BLaER1 (cell line): ENCODE measurements around the gene RAMACL.

Experiments
- H3K27ac ChIP-seq: shearing (Covaris generic); formaldehyde crosslinking; 2 replicates; pipeline ENCODE4 v1.8.1; 2022
- H3K27me3 ChIP-seq: shearing (Covaris generic); formaldehyde crosslinking; 2 replicates; pipeline ENCODE4 v1.8.1; 2022
- H3K36me3 ChIP-seq: shearing (Covaris generic); formaldehyde crosslinking; 2 replicates; pipeline ENCODE4 v1.8.1; 2022
- H3K4me1 ChIP-seq: shearing (Covaris generic); formaldehyde crosslinking; 2 replicates; pipeline ENCODE4 v1.8.1; 2022
- H3K4me2 ChIP-seq: shearing (Covaris generic); formaldehyde crosslinking; 2 replicates; pipeline ENCODE4 v1.8.1; 2022
- H3K4me3 ChIP-seq: shearing (Covaris generic); formaldehyde crosslinking; 2 replicates; pipeline ENCODE4 v1.8.1; 2022
- H3K9ac ChIP-seq: shearing (Covaris generic); formaldehyde crosslinking; 2 replicates; pipeline ENCODE4 v1.8.1; 2022
- H3K9me3 ChIP-seq: shearing (Covaris generic); formaldehyde crosslinking; 2 replicates; pipeline ENCODE4 v1.8.1; 2022
- H4K20me1 ChIP-seq: shearing (Covaris generic); formaldehyde crosslinking; 2 replicates; pipeline ENCODE4 v1.8.1; 2022
- Cebpa-rat ChIP-seq: shearing (Covaris generic); IDR thresholded peaks from 2 replicates; pipeline ENCODE4 v1.8.1; 2022

The RAMACL gene

DNA sequence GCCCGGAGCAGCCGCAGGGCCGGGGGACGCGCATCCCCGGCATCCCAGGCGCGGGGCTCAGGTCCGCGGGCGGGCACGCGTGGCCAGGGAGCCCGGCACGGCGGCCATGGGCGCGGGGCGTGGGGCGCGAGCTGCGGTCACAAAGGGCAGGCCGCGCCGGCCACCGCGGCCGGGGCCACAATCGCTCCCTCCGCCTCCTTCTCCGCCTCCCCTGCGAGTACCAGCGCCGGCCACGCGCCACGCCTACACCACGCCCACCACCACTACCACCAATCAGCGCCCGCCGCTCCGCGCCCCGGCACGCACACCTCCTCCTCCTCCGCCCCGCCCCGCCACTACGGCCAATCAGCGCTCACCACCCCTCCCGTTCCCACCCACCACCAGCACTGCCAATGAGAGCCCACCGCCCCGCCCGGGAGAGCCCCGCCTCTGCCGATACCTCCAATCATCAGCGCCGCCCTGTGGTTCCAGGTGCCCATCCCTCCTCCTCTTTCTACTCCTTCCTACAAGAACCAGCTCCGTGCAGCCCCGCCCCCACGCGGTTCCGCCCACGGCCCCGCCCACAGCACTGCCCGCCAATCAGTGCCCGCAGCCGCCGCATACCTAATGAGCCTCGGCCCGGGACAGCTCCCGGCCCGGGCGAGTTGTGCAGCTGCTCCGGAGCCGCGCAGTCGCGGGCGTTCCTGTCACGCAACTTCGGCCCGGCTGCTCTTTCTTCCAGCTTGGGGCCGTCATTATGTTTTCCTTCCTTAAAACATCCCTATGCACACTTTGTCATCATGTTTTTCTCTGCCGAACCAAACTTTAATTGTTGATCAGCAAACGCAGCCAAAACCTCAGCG is 40.8 kb upstream of the RAMACL start, which contains the start of gene RPS6KA2:
Gene RPS6KA2, minus strand, starts transcription at position 219 of the 842 bp plus-strand sequence. CDS start 232 bp downstream, outside the sequence.
- Histone ChIP-seq H3K4me2 (peak within 1 kb of the TSS; percentile 100), H3K9ac (peak within 1 kb of the TSS; percentile 77), H3K27me3 (peaks cover 24% of the 10 kb centered on the region), H3K36me3 (no peaks in the 10 kb centered on the region), H3K4me1 (peaks cover 47% of the 10 kb centered on the region), H3K27ac (peak within 1 kb of the TSS; percentile 86), H4K20me1 (peaks cover 16% of the 10 kb centered on the region; the same call in 1 of the 2 replicates), H3K9me3 (no peaks in the 10 kb centered on the region), H3K4me3 (peak within 1 kb of the TSS; percentile 85)
- no peak for TF ChIP-seq Cebpa-rat

DNA sequence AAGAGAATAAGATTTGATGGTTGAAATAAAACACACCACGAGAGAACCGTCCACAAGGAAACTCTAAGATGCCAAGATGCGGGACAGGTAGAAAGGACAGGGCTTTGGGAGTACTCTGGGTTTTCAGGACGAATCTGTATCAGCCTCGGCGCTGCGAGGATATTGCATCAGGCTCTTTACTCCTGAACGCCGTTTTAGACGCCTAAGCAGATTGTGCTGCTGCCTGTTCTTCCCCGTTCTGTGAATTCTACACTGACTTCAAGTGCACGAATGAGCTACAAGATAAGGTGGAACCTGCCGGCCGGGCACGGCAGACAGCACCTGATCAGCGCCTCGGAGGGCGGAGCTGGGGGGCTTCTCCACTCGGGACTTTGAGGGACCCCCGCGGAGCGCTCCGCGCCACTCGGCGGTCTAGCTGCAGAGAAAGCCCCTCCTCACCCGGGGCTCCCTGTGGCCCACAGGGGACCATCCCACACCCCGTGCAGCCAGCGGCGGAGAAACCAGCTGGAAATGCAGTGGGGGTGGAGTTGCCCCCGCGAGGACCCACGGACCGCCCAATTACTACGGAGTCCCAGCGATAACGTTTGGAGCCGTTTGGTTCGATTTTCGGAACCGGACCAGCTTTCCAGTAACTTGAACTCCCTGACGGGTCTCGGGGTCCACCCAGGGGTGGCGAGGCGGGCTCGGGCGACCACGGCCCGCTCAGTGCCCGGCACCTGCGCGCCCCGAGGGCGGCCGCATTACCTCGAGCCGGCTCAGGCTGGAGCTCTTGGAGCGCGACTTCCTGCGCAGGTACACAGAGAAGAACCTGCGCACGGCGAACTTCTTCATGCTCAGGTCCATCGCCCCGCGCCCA is 39.9 kb upstream of the RAMACL start:
- peaks cover 24% of the 10 kb centered on the region for H3K27me3 ChIP-seq
- peak overlapping the region; percentile 74 for H3K9ac ChIP-seq
- peak overlapping the region; percentile 35; the same call in 1 of the 2 replicates for H3K27ac ChIP-seq

DNA sequence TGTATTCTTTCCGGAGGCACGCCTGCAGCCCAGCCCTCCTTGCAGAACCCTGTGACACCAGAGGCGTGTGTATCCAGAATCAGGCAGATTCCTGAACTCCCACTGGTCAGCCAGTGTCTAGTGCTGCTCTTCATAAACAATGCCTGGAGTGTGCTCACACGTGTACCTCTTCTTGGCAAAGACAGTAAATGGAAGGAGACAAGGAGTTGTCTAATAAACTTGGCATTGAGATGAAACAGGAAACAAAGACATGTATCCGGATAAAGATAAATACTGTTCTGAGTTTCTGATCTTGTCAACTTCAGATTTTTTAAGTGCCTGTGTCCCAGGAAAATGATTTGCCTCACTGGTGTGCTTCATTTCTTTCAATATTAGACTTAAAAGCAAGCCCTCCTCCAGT is 38.9 kb upstream of the RAMACL start:
- no peaks in the 10 kb centered on the region for H3K9me3 ChIP-seq
- TF ChIP-seq Cebpa-rat, result no peak
- H3K27ac ChIP-seq, result no peak overlapping the region
- H3K4me3 ChIP-seq, result peak overlapping the region; percentile 85; the same call in 1 of the 2 replicates
- no peak overlapping the region for H3K9ac ChIP-seq
- peaks cover 16% of the 10 kb centered on the region; the same call in 1 of the 2 replicates for H4K20me1 ChIP-seq
- no peaks in the 10 kb centered on the region for H3K36me3 ChIP-seq
- H3K4me2 ChIP-seq, result no peak overlapping the region
- H3K4me1 ChIP-seq, result peaks cover 31% of the 10 kb centered on the region
- H3K27me3 ChIP-seq, result peaks cover 24% of the 10 kb centered on the region

More for the DNA sequence above, 39.9 kb upstream of the RAMACL start:
- peak overlapping the region; percentile 85 for H3K4me3 ChIP-seq
- TF ChIP-seq Cebpa-rat, result no peak
- H3K36me3 ChIP-seq, result no peaks in the 10 kb centered on the region
- peaks cover 42% of the 10 kb centered on the region for H3K4me1 ChIP-seq
- H3K9me3 ChIP-seq, result no peaks in the 10 kb centered on the region
- peak overlapping the region; percentile 100 for H3K4me2 ChIP-seq
- H4K20me1 ChIP-seq, result peaks cover 16% of the 10 kb centered on the region; the same call in 1 of the 2 replicates

DNA sequence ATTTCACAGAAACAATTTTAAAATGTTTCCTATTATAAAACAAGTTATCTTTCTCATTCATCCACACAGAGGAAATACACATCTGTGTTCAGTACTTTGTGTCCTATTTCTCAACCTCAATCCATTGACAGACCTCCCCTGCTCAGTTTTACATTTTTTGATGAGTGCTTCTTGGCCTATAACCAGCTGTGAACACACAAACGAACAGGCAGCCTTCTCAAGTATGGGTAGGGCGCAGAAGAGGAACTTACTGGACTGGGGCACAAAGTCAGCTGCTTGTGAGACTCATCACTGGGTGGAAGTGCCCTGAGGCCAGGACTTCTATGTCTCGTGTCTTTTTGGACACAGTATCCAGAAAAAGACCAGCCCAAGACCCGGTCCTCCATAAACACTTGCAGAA is 37.8 kb upstream of the RAMACL start:
- Histone ChIP-seq H3K4me1 (peaks cover 26% of the 10 kb centered on the region), H3K4me2 (no peak overlapping the region), H3K27me3 (peaks cover 24% of the 10 kb centered on the region), H3K9ac (no peak overlapping the region), H3K36me3 (no peaks in the 10 kb centered on the region), H3K4me3 (no peak overlapping the region), H3K9me3 (no peaks in the 10 kb centered on the region), H4K20me1 (peaks cover 16% of the 10 kb centered on the region; the same call in 1 of the 2 replicates), H3K27ac (no peak overlapping the region)
- no peak for TF ChIP-seq Cebpa-rat

DNA sequence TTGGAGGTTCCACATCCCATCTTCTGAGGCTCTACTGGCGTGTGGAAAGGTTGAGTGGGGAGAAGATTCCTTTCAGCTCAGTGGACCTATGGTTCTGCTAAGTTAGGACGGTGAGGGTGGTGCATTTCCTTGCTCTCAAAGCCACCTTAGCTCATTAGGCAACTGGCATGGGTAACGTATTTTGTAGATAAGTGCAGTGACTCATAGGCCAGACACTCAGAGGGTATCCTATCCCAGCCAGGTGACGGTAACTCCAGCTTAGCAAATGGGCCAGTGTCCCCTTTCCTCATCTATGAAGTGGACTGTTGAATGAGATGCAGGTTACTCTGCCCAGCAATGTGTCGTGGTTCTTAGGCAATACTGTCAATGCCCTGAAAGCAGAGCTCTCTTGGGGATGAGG is 36.8 kb upstream of the RAMACL start:
- Histone ChIP-seq H3K4me2 (no peak overlapping the region), H3K4me1 (peaks cover 17% of the 10 kb centered on the region), H3K36me3 (peaks cover 6% of the 10 kb centered on the region; the same call in 1 of the 2 replicates), H3K27me3 (peaks cover 24% of the 10 kb centered on the region), H3K4me3 (no peak overlapping the region), H3K27ac (no peak overlapping the region), H4K20me1 (peaks cover 16% of the 10 kb centered on the region; the same call in 1 of the 2 replicates), H3K9ac (no peak overlapping the region), H3K9me3 (no peaks in the 10 kb centered on the region)
- TF ChIP-seq Cebpa-rat, result no peak

DNA sequence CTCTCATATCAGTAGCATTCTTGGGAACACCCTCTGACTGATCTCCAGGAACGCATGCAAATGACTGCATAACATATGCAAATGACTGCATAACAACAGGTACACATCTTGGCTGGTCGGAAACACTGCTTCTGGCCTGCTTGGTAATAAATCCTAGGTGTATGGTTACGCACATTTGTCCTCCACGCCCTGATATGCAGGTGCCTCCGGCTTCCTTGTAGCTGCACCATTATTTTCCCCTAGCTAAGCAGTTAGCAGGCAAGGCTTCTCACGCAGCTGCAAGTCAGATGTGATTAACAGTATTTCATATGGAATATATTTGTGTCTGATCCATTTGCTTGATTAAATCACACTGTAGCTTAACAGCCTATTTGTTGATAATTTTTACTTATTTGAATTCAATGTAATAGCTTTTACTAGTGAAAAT is 34.6 kb upstream of the RAMACL start:
- H3K9me3 ChIP-seq, result no peaks in the 10 kb centered on the region
- peaks cover 5% of the 10 kb centered on the region for H3K4me1 ChIP-seq
- H3K27ac ChIP-seq, result no peak overlapping the region
- peaks cover 11% of the 10 kb centered on the region; the same call in 1 of the 2 replicates for H3K36me3 ChIP-seq
- no peak overlapping the region for H3K9ac ChIP-seq
- H3K4me3 ChIP-seq, result no peak overlapping the region
- no peak for TF ChIP-seq Cebpa-rat
- H3K27me3 ChIP-seq, result peaks cover 15% of the 10 kb centered on the region
- no peak overlapping the region for H3K4me2 ChIP-seq
- 0 out of 2 replicates have a peak, but pooled peaks cover 9% of the 10 kb centered on the region for H4K20me1 ChIP-seq

DNA sequence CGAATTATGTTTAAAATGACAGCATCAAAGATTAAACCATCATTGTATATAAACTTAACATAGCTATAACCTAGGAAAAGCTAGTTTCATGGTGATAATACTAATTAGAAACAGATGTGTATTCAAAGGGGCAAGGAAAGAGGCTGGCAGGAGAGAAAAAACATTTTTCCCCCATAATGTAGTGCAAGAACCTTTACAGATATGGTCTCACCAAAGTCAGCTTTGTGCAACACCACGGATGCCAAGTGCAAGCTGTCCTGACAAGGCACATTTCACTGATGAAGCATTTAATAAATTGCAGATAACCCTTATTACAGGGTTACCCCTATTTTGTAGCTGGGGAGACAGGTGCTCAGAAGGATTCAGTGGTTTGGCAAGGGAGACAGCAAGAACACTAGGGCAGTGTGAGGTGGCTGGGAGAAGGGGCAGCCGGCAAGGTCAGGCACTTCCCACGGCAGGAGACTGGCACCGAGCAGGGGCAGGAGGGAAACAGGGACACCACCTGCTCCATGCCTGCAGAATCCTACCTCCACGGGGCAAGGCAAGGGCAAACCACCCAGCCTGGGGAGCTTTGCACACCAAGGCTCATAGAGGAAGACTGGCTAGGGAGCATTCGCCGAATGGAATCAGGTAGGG is 34.1 kb upstream of the RAMACL start:
- H3K4me2 ChIP-seq, result no peak overlapping the region
- H3K4me1 ChIP-seq, result peaks cover under 1% of the 10 kb centered on the region; the same call in 1 of the 2 replicates
- H3K9me3 ChIP-seq, result no peaks in the 10 kb centered on the region
- peaks cover 5% of the 10 kb centered on the region; the same call in 1 of the 2 replicates for H4K20me1 ChIP-seq
- H3K4me3 ChIP-seq, result no peak overlapping the region
- peaks cover 11% of the 10 kb centered on the region; the same call in 1 of the 2 replicates for H3K36me3 ChIP-seq
- H3K27ac ChIP-seq, result no peak overlapping the region
- no peak overlapping the region for H3K9ac ChIP-seq
- no peak for TF ChIP-seq Cebpa-rat
- peaks cover 10% of the 10 kb centered on the region for H3K27me3 ChIP-seq

DNA sequence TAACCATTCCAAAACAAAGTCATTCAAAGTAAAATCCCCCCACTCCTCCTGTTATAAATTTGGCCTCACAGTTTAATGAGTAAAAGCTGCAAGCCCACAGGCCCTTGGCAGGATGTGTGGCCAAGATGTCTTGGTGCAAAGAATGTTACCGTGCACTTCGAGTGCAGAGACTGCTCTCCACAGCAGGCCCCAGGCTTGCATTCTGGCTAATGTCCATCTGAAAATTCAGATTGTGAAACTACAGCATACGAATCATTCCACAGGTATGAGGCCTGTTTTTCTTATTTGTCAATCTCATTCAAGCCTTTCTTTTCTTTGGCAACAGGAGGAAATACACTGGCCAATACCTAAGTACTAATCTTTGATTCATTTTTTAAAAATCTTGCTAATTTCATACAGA is 33.4 kb upstream of the RAMACL start:
- H3K4me3 ChIP-seq, result no peak overlapping the region
- H3K4me1 ChIP-seq, result no peaks in the 10 kb centered on the region; the same call in 1 of the 2 replicates
- peaks cover 5% of the 10 kb centered on the region; the same call in 1 of the 2 replicates for H4K20me1 ChIP-seq
- H3K36me3 ChIP-seq, result peaks cover 11% of the 10 kb centered on the region; the same call in 1 of the 2 replicates
- no peak for TF ChIP-seq Cebpa-rat
- no peak overlapping the region for H3K9ac ChIP-seq
- H3K9me3 ChIP-seq, result no peaks in the 10 kb centered on the region
- H3K4me2 ChIP-seq, result no peak overlapping the region
- H3K27ac ChIP-seq, result no peak overlapping the region
- 0 out of 2 replicates have a peak, but pooled peaks cover 4% of the 10 kb centered on the region for H3K27me3 ChIP-seq
